IMR-90 (cell line): ENCODE measurements around the gene HNF1B. TPM values are rescaled to one million over a fixed set of nuclear protein-coding genes. Genes with fewer than 3 reads are reported as not detected.

ENCODE experiments used
- ATAC-seq: fragments of 200-7000 bp; cut with Tn5 transposase; 2 replicates; pipeline ENCODE4 v1.9.1; 2020; ENCODE audit warnings: low read depth, mild to moderate bottlenecking, moderate library complexity
- BruUV-seq: library from RNA; stranded (reverse); fragments of 400-500 nt; replicated peaks from 2 replicates; lab custom pipeline; 2021; lab: Mats Ljungman, UMichigan
- CTCF ChIA-PET: fragments of 300-600 bp; formaldehyde crosslinking; extraction: SDS; loops from one replicate; lab custom pipeline; 2021; ENCODE audit warnings: antibody characterized with exemption; lab: Yijun Ruan, JAX
- POLR2A ChIA-PET: fragments of 300-600 bp; sonication (Branson Sonifier 250); formaldehyde crosslinking; loops from one replicate; lab custom pipeline; 2022; ENCODE audit warnings: antibody characterized with exemption; ENCODE audit not compliant: unreplicated experiment; lab: Charles Lee
- DNase-seq: peaks from one replicate; pipeline ENCODE4 v3.0.0; 2013
- H2AFZ ChIP-seq: replicated peaks from 2 replicates; pipeline ENCODE3; 2013; ENCODE audit warnings: low read length, mild to moderate bottlenecking; ENCODE audit not compliant: poor library complexity
- H2AK5ac ChIP-seq: 2 replicates; pipeline ENCODE4 v1.6.1; 2013; ENCODE audit warnings: low read depth, low read length, inconsistent platforms
- H2AK9ac ChIP-seq: replicated peaks from 2 replicates; pipeline ENCODE3; 2013; ENCODE audit warnings: mild to moderate bottlenecking, low read depth, low read length, moderate library complexity; ENCODE audit not compliant: poor library complexity
- H2BK120ac ChIP-seq: 2 replicates; pipeline ENCODE4 v1.6.1; 2013; ENCODE audit warnings: low read depth, low read length, inconsistent platforms
- H2BK15ac ChIP-seq: 3 replicates; pipeline ENCODE4 v1.6.1; 2013; ENCODE audit warnings: low read depth, low read length, inconsistent platforms
- H2BK20ac ChIP-seq: 2 replicates; pipeline ENCODE4 v1.6.1; 2013; ENCODE audit warnings: low read depth, mild to moderate bottlenecking, inconsistent platforms, low read length, moderate library complexity
- H2BK5ac ChIP-seq: 2 replicates; pipeline ENCODE4 v1.6.1; 2013; ENCODE audit warnings: mild to moderate bottlenecking, low read depth, low read length, inconsistent platforms; ENCODE audit not compliant: poor library complexity, severe bottlenecking
- H3K14ac ChIP-seq: replicated peaks from 2 replicates; pipeline ENCODE4 v1.6.1; 2013; ENCODE audit warnings: low read depth, low read length, inconsistent platforms
- H3K18ac ChIP-seq: 2 replicates; pipeline ENCODE4 v1.6.1; 2013; ENCODE audit warnings: low read depth, low read length, control low read depth
- H3K23ac ChIP-seq: 2 replicates; pipeline ENCODE4 v1.6.1; 2013; ENCODE audit warnings: low read depth, low read length, inconsistent platforms
- H3K27ac ChIP-seq: 2 replicates; pipeline ENCODE4 v1.5.1; 2013; ENCODE audit warnings: mild to moderate bottlenecking, control low read depth, low read length; ENCODE audit not compliant: insufficient read depth
- H3K27me3 ChIP-seq: 2 replicates; pipeline ENCODE4 v1.6.1; 2013; ENCODE audit warnings: low read length; ENCODE audit not compliant: control insufficient read depth, insufficient read depth
- H3K36me3 ChIP-seq: 2 replicates; pipeline ENCODE4 v1.6.1; 2013; ENCODE audit warnings: low read length, mixed read lengths; ENCODE audit not compliant: control insufficient read depth, insufficient read depth
- H3K4ac ChIP-seq: 2 replicates; pipeline ENCODE4 v1.6.1; 2013; ENCODE audit warnings: low read depth, low read length, inconsistent platforms
- H3K4me1 ChIP-seq: 2 replicates; pipeline ENCODE4 v1.6.1; 2013; ENCODE audit warnings: low read length, mixed read lengths; ENCODE audit not compliant: control insufficient read depth, insufficient read depth
- H3K4me2 ChIP-seq: 2 replicates; pipeline ENCODE4 v1.6.1; 2013; ENCODE audit warnings: low read depth, mild to moderate bottlenecking, control low read depth, low read length, moderate library complexity
- H3K4me3 ChIP-seq: 2 replicates; pipeline ENCODE4 v1.5.1; 2013; ENCODE audit warnings: low read depth, mild to moderate bottlenecking, control low read depth, low read length, moderate library complexity; ENCODE audit not compliant: insufficient read depth
- H3K56ac ChIP-seq: 2 replicates; pipeline ENCODE4 v1.6.1; 2013; ENCODE audit warnings: low read length, inconsistent platforms; ENCODE audit not compliant: insufficient read depth; ENCODE audit errors: extremely low read depth
- H3K79me1 ChIP-seq, 2 experiments: 2 replicates each; pipeline ENCODE4 v1.6.1; 2013; ENCODE audit warnings: low read length in 2 of 2, inconsistent platforms in 1 of 2, low read depth in 1 of 2
- H3K9ac ChIP-seq: 2 replicates; pipeline ENCODE4 v1.6.1; 2013; ENCODE audit warnings: low read depth, low read length, control low read depth
- H3K9me1 ChIP-seq: 2 replicates; pipeline ENCODE4 v1.6.1; 2013; ENCODE audit warnings: low read length, inconsistent platforms; ENCODE audit not compliant: insufficient read depth
- H3K9me3 ChIP-seq: 2 replicates; pipeline ENCODE4 v1.6.1; 2013; ENCODE audit warnings: low read length; ENCODE audit not compliant: control insufficient read depth, insufficient read depth
- H4K20me1 ChIP-seq: 2 replicates; pipeline ENCODE4 v1.6.1; 2013; ENCODE audit warnings: low read length, inconsistent platforms; ENCODE audit not compliant: insufficient read depth
- H4K5ac ChIP-seq: 2 replicates; pipeline ENCODE4 v1.6.1; 2013; ENCODE audit warnings: mild to moderate bottlenecking, low read depth, low read length, control low read depth
- H4K8ac ChIP-seq, 2 experiments: 2 replicates each; pipeline ENCODE4 v1.6.1; 2013; ENCODE audit warnings: low read depth in 2 of 2, low read length in 2 of 2, control low read depth in 1 of 2, inconsistent platforms in 1 of 2
- H4K91ac ChIP-seq: 2 replicates; pipeline ENCODE4 v1.6.1; 2013; ENCODE audit warnings: low read depth, low read length, inconsistent platforms; ENCODE audit not compliant: insufficient read depth
- CEBPB ChIP-seq: IDR thresholded peaks from 2 replicates; pipeline ENCODE4 v1.6.1; 2012; ENCODE audit warnings: low read depth, low read length, improper control_type of control experiment
- FOS ChIP-seq: fragments of 150-350 bp; IDR thresholded peaks from 2 replicates; pipeline ENCODE4 v1.6.1; 2016; ENCODE audit warnings: low read depth, low read length
- MAFK ChIP-seq: IDR thresholded peaks from 2 replicates; pipeline ENCODE4 v1.6.1; 2012; ENCODE audit warnings: low read depth, low read length, improper control_type of control experiment
- NFE2L2 ChIP-seq: fragments of 150-350 bp; IDR thresholded peaks from 2 replicates; pipeline ENCODE4 v1.6.1; 2016; ENCODE audit warnings: low read depth, mild to moderate bottlenecking, low read length
- RCOR1 ChIP-seq: IDR thresholded peaks from 2 replicates; pipeline ENCODE4 v1.6.1; 2012; ENCODE audit warnings: mild to moderate bottlenecking, low read length, improper control_type of control experiment; ENCODE audit not compliant: insufficient replicate concordance
- WGBS, 2 experiments: methylation state at CpG; one replicate each; pipeline versions ENCODE4 v1.1.5 to v1.1.7; 2013; ENCODE audit warnings: missing lambda C conversion rate in 2 of 2; ENCODE audit not compliant: insufficient read length in 1 of 2; ENCODE audit errors: extremely low coverage in 2 of 2; 5-methylcytosine and 5-hydroxymethylcytosine counted together
- dilution Hi-C: fragments of 300-500 bp; cut with HindIII; formaldehyde crosslinking; loops from one replicate; pipeline ENCODE4 v1.14.3; 2018; ENCODE audit warnings: low sequenced_read_pairs; ENCODE audit not compliant: unreplicated experiment
- in situ Hi-C: fragments of 300-500 bp; cut with MboI; formaldehyde crosslinking; loops from 3 replicates; pipeline ENCODE4 v1.14.3; 2019; ENCODE audit warnings: low sequenced_read_pairs, inconsistent platforms, mixed read lengths
- intact Hi-C: fragments of 100-400 bp; cut with micrococcal nuclease; formaldehyde crosslinking; loops from 2 replicates; pipeline ENCODE4 v1.10.0; 2022
- polyA plus RNA-seq, 3 experiments: library from polyadenylated mRNA; depleted of rRNA; stranded (reverse); fragments of >200 nt; gene quantifications; 2 replicates each; pipeline ENCODE4 v1.2.3, GENCODE V29; 2012; ENCODE audit warnings: low replicate concordance in 1 of 3
- total RNA-seq: library from RNA; depleted of rRNA; stranded (reverse); fragments of >200 nt; gene quantifications from 2 replicates; pipeline ENCODE4 v1.2.3, GENCODE V29; 2012

Gene HNF1B
- total and polyA plus RNA-seq, 2 of the 4 experiments (the other 2 are of a cell fraction), result not detected

- no peaks in the 10 kb centered on the region for H3K36me3 ChIP-seq
- no peaks in the 10 kb centered on the region for H4K20me1 ChIP-seq
- no peak overlapping the region for H2AFZ ChIP-seq
- no peak overlapping the region for H3K18ac ChIP-seq
- H3K9me1 ChIP-seq, result no peaks in the 10 kb centered on the region
- H3K14ac ChIP-seq, result no peak overlapping the region
- DNase-seq (no peak), ATAC-seq (no peak)
- H3K4ac ChIP-seq, result no peak overlapping the region
- no peaks in the 10 kb centered on the region for H3K79me1 ChIP-seq
- peaks cover 70% of the 10 kb centered on the region for H3K27me3 ChIP-seq
- TF ChIP-seq RCOR1, result no peak
- no peak for TF ChIP-seq FOS
- TF ChIP-seq MAFK, result no peak
- no peak for TF ChIP-seq NFE2L2
- TF ChIP-seq CEBPB, result no peak
- no peak overlapping the region for H2BK15ac ChIP-seq
- no peak overlapping the region for H3K56ac ChIP-seq
- WGBS, 2 experiments, result no CpG with 5 or more reads among the region's 2 CpGs
- no peak overlapping the region for H2AK5ac ChIP-seq
- no peak overlapping the region for H2BK5ac ChIP-seq
- no peak overlapping the region for H4K91ac ChIP-seq
- H3K23ac ChIP-seq, result no peak overlapping the region
- intact Hi-C loops, result no loop called here
- in situ Hi-C loops, result no loop called here
- POLR2A ChIA-PET, result interaction anchor here (0.6 kb wide), 1 partner anchor 1715 kb away, joined by 7 read pairs; the partner anchor contains the start of gene CDK12
- no peak overlapping the region for H3K27ac ChIP-seq
- no TSS peak for BruUV-seq
- peaks cover 2% of the 10 kb centered on the region; the same call in 1 of the 2 replicates for H3K4me1 ChIP-seq
- H4K8ac ChIP-seq, result no peak overlapping the region
- no peak overlapping the region for H2AK9ac ChIP-seq
- peaks cover 13% of the 10 kb centered on the region for H3K9me3 ChIP-seq
- H2BK120ac ChIP-seq, result no peak overlapping the region
- H3K4me3 ChIP-seq, result no peak overlapping the region
- no peak overlapping the region for H3K9ac ChIP-seq
- dilution Hi-C loops, result no loop called here
- no peak overlapping the region for H4K5ac ChIP-seq
- H2BK20ac ChIP-seq, result no peak overlapping the region
- H3K4me2 ChIP-seq, result no peak overlapping the region
- CTCF ChIA-PET, result interaction anchor here (1.2 kb wide), 1 partner anchor 13 kb away, joined by 3 read pairs; no protein-coding TSS in a partner anchor
Observed at GRCh38 chr17:37746617-37747016, 1.8 kb upstream of the HNF1B start.
